Cardiac fibroblast (primary cell): ENCODE data around the gene SHE.
A peak's percentile ranks its signal among the peaks of the same experiment; 100 is the strongest.

ENCODE experiments used
- DNase-seq, 2 donors: peaks; one replicate each; pipeline versions ENCODE4 v3.0.0 to v3.0.0-alpha.2; 2010; ENCODE audit warnings: low read depth in 2 of 2
- H3K4me3 ChIP-seq, 2 donors: replicated peaks in 1 of 2; 1 replicate in 1 of 2; 2 replicates in 1 of 2; pipeline ENCODE4 v1.5.1; 2011; ENCODE audit warnings: low read depth in 2 of 2, low read length in 2 of 2, mild to moderate bottlenecking in 2 of 2, moderate library complexity in 1 of 2
- TF ChIP-seq, protein P1 (sequence below): IDR thresholded peaks from one replicate; pipeline ENCODE4 v1.5.1; 2011; ENCODE audit warnings: low read depth, mild to moderate bottlenecking, low read length, inconsistent platforms

The SHE gene

GRCh38 chr1:154469844-154470560 lies 32.2 kb downstream of the SHE start:
- no peak for DNase-seq
- TF ChIP-seq, protein P1, sequence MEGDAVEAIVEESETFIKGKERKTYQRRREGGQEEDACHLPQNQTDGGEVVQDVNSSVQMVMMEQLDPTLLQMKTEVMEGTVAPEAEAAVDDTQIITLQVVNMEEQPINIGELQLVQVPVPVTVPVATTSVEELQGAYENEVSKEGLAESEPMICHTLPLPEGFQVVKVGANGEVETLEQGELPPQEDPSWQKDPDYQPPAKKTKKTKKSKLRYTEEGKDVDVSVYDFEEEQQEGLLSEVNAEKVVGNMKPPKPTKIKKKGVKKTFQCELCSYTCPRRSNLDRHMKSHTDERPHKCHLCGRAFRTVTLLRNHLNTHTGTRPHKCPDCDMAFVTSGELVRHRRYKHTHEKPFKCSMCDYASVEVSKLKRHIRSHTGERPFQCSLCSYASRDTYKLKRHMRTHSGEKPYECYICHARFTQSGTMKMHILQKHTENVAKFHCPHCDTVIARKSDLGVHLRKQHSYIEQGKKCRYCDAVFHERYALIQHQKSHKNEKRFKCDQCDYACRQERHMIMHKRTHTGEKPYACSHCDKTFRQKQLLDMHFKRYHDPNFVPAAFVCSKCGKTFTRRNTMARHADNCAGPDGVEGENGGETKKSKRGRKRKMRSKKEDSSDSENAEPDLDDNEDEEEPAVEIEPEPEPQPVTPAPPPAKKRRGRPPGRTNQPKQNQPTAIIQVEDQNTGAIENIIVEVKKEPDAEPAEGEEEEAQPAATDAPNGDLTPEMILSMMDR, result no peak
- H3K4me3 ChIP-seq, result no peak overlapping the region

DNA sequence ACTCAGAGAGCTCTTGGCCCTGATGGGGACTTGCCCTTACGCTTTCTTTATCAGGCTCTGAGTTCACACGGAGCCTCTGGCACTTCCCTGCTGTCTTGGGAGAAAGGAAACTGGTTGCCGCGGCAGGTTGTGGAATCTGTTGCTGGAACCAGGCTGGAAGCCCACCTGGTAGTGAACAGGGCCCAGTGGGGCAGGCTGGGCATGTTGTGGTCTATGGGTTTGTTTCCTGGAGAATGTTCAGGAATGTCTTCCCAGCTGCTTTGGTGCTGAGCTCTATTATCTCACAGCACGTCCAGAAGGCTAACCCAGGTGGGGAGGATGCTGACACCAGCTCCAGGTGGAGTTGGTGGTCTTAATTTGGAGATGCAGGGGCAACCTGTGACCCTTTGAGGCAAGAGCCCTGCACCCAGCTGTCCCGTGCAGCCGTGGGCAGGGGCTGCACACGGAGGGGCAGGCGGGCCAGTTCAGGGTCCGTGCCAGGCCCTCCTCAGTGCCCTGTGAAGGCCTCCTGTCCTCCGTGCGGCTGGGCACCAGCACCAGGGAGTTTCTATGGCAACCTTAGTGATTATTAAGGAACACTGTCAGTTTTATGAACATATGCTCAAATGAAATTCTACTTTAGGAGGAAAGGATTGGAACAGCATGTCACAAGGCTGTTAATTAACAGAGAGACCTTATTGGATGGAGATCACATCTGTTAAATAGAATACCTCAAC lies 33.5 kb downstream of the SHE start:
- no peak overlapping the region for H3K4me3 ChIP-seq
- TF ChIP-seq, protein P1, result no peak
- DNase-seq, result no peak

DNA sequence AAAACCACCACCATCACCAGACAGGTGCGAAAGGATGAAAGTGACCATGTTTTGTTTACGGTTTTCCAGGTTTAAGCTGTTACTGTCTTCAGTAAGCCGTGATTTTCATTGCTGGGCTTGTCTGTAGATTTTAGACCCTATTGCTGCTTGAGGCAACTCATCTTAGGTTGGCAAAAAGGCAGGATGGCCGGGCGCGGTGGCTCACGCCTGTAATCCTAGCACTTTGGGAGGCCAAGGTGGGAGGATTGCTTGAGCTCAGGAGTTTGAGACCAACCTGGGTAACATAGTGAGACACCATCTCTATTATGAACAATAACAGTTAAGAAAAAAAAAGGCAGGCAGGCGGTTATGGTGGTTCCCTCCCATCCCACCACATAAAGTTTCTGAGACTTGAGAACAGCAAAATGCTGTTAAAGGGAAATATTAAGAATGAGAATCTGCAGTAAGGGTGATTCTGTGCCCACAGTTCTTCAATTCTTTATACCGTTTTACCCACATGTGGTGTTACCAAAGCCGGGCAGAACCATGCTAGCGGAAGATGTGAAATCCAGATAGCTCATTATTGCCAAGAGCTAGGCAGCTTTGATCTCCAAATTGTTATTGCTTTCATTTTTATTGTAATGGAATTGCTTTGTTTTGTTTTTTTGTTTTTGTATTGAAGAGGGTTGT lies 34.6 kb downstream of the SHE start:
- TF ChIP-seq, protein P1, result no peak
- DNase-seq, result no peak

DNA sequence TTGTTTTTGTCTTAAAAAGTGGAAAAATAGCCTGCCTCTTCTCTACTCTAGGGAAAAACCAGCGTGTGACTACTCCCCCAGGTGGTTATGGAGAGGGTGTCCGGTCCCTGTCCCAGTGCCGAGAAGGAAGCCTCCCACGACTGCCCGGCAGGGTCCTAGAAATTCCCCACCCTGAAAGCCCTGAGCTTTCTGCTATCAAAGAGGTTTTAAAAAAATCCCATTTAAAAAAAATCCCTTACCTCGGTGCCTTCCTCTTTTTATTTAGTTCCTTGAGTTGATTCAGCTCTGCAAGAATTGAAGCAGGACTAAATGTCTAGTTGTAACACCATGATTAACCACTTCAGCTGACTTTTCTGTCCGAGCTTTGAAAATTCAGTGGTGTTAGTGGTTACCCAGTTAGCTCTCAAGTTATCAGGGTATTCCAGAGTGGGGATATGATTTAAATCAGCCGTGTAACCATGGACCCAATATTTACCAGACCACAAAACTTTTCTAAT lies 35.2 kb downstream of the SHE start:
- no peak overlapping the region for H3K4me3 ChIP-seq
- TF ChIP-seq, protein P1, result peak; percentile 22
- peak in 1 of 2 donors; percentile 23 for DNase-seq

More for the DNA sequence above, 34.6 kb downstream of the SHE start:
- no peak overlapping the region for H3K4me3 ChIP-seq

- no peak overlapping the region for H3K4me3 ChIP-seq
- TF ChIP-seq, protein P1, result no peak
- DNase-seq, result no peak
Observed at GRCh38 chr1:154466206-154466605, 36.0 kb downstream of the SHE start.

DNA sequence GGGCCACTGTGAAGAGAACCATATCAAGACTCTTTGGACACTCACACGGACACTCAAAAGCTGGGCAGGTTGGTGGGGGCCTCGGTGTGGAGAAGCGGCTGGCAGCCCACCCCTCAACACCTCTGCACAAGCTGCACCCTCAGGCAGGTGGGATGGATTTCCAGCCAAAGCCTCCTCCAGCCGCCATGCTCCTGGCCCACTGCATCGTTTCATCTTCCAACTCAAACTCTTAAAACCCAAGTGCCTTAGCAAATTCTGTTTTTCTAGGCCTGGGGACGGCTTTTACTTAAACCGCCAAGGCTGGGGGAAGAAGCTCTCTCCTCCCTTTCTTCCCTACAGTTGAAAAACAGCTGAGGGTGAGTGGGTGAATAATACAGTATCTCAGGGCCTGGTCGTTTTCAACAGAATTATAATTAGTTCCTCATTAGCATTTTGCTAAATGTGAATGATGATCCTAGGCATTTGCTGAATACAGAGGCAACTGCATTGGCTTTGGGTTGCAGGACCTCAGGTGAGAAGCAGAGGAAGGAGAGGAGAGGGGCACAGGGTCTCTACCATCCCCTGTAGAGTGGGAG lies 36.5 kb downstream of the SHE start:
- TF ChIP-seq, protein P1, result no peak

More for the DNA sequence above, 36.5 kb downstream of the SHE start:
- no peak for DNase-seq
- no peak overlapping the region for H3K4me3 ChIP-seq
